Activated B cell treated with CpG ODN at 0.5 μM for 24 hours (primary cell): ENCODE results near the gene FKBP10. TPM values are rescaled to one million over a fixed set of nuclear protein-coding genes. Genes with fewer than 3 reads are reported as not detected.
"Not testable (repeated sequence)": the region's sequence is repeated elsewhere in the genome, so short reads cannot be mapped to it uniquely, and the experiment has no call there.

Source experiments
- ATAC-seq: fragments of 200-7000 bp; cut with Tn5 transposase; one replicate; pipeline ENCODE4 v1.10.0; 2021; ENCODE audit warnings: low read depth, mild to moderate bottlenecking, moderate library complexity
- CTCF ChIA-PET: fragments of 350-600 bp; sonication (Branson Sonifier 250); formaldehyde crosslinking; loops from one replicate; lab custom pipeline; 2021; ENCODE audit warnings: antibody characterized with exemption; lab: Charles Lee
- POLR2A ChIA-PET: fragments of 350-600 bp; sonication (Branson Sonifier 250); formaldehyde crosslinking; loops from one replicate; lab custom pipeline; 2021; ENCODE audit warnings: antibody characterized with exemption; lab: Charles Lee
- DNase-seq: peaks from one replicate; pipeline ENCODE4 v3.0.0; 2022
- H3K27ac Mint-ChIP-seq: one replicate; pipeline ENCODE4 v1.8.0; 2020; ENCODE audit warnings: mixed read lengths
- H3K27me3 Mint-ChIP-seq: one replicate; pipeline ENCODE4 v1.8.0; 2021; ENCODE audit warnings: mixed read lengths
- H3K36me3 Mint-ChIP-seq: one replicate; pipeline ENCODE4 v1.8.0; 2021; ENCODE audit warnings: low read depth, mixed read lengths
- H3K4me1 Mint-ChIP-seq: one replicate; pipeline ENCODE4 v1.8.0; 2021; ENCODE audit warnings: mixed read lengths
- H3K4me3 Mint-ChIP-seq: one replicate; pipeline ENCODE4 v1.8.0; 2020; ENCODE audit warnings: mild to moderate bottlenecking, mixed read lengths
- H3K9me3 Mint-ChIP-seq: one replicate; pipeline ENCODE4 v1.8.0; 2020; ENCODE audit warnings: mixed read lengths
- intact Hi-C: fragments of 100-400 bp; cut with micrococcal nuclease; formaldehyde crosslinking; loops from one replicate; pipeline ENCODE4 v1.15.1; 2024
- total RNA-seq: library from RNA; stranded (reverse); gene quantifications from 2 replicates; pipeline ENCODE4 v1.2.3, GENCODE V29; 2022
- TF ChIP-seq, protein P1 (sequence below): fragments of 200-600 bp; IDR thresholded peaks from one replicate; pipeline ENCODE4 v1.8.0; 2022; ENCODE audit warnings: antibody characterized with exemption, mild to moderate bottlenecking

FKBP10 gene
- total RNA-seq, 1 donor from 2014 or later, result 0.86 TPM

DNA sequence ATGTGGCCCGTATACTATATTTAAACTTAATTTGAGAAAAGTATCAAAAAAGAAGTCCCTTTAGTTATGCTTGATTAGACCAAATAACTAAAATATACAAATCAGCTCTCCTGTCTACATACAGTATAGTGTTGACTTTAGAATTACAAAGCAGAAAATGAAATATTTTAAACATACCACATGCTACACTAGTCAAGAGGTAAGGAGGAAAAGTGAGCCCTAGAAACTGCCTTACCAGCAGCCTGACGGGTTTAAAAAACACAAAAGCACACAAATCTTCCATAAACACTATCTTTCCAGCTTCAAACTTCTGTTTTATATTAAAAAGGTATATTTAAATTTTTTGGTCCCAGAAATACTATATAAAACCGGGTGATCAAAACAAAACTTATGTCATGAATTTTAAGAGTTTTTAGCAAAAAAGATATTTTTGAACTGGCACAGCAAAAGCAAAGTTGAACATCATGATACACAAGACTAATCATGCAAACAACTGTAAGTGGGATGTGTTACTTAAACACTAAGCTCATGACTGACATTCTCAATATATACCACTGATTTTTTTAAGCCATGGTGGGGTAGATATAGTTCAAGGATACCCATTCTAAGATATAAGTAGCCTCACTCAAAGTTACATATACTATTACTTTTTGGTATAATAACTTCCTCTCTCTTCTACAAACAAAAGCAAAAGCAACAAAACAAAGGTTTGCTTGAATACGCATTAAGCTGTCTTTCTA lies 36.6 kb downstream of the FKBP10 start:
- TF ChIP-seq, protein P1, sequence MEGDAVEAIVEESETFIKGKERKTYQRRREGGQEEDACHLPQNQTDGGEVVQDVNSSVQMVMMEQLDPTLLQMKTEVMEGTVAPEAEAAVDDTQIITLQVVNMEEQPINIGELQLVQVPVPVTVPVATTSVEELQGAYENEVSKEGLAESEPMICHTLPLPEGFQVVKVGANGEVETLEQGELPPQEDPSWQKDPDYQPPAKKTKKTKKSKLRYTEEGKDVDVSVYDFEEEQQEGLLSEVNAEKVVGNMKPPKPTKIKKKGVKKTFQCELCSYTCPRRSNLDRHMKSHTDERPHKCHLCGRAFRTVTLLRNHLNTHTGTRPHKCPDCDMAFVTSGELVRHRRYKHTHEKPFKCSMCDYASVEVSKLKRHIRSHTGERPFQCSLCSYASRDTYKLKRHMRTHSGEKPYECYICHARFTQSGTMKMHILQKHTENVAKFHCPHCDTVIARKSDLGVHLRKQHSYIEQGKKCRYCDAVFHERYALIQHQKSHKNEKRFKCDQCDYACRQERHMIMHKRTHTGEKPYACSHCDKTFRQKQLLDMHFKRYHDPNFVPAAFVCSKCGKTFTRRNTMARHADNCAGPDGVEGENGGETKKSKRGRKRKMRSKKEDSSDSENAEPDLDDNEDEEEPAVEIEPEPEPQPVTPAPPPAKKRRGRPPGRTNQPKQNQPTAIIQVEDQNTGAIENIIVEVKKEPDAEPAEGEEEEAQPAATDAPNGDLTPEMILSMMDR, result no peak
- POLR2A ChIA-PET, result interaction anchor here (0.5 to 2.2 kb wide), 5 partner anchors 15 to 114 kb away, joined by 3 to 7 read pairs (median 3); partner anchors contain the start of gene KLHL11
- Mint-ChIP-seq H3K27ac (peak overlapping the region; percentile 42), H3K4me1 (peaks cover 40% of the 10 kb centered on the region), H3K9me3 (no peaks in the 10 kb centered on the region), H3K4me3 (no peak overlapping the region), H3K36me3 (peaks cover 22% of the 10 kb centered on the region), H3K27me3 (no peaks in the 10 kb centered on the region)
- intact Hi-C loops, result no loop called here
- CTCF ChIA-PET, result interaction anchor here (1.6 kb wide), 1 partner anchor 266 kb away, joined by 3 read pairs; no protein-coding TSS in a partner anchor
- ATAC-seq, result no peak
- no peak for DNase-seq

DNA sequence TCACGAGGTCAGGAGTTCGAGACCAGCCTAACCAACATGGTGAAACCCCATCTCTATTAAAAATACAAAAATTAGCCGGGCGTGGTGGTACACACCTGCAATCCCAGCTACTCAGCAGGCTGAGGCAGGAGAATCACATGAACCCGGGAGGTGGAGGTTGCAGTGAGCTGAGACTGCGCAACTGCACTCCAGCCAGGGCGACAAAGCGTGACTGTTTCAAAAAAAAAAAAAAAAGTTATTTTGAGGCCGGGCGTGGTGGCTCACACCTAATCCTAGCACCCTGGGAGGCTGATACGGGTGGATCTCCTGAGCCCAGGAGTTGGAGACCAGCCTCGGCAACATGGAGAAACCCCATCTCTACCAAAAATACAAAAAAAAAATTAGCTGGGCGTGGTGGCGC lies 38.6 kb downstream of the FKBP10 start:
- H3K9me3 Mint-ChIP-seq, CTCF ChIA-PET, DNase-seq, intact Hi-C loops, H3K27me3 Mint-ChIP-seq, H3K27ac Mint-ChIP-seq, H3K4me3 Mint-ChIP-seq: not testable (repeated sequence)
- peak; percentile 37 for ATAC-seq
- POLR2A ChIA-PET, result interaction anchor here (0.6 to 0.7 kb wide), 3 partner anchors 39 to 1755 kb away, joined by 3 read pairs; no protein-coding TSS in a partner anchor
- peaks cover 40% of the 10 kb centered on the region for H3K4me1 Mint-ChIP-seq
- peaks cover 31% of the 10 kb centered on the region for H3K36me3 Mint-ChIP-seq

DNA sequence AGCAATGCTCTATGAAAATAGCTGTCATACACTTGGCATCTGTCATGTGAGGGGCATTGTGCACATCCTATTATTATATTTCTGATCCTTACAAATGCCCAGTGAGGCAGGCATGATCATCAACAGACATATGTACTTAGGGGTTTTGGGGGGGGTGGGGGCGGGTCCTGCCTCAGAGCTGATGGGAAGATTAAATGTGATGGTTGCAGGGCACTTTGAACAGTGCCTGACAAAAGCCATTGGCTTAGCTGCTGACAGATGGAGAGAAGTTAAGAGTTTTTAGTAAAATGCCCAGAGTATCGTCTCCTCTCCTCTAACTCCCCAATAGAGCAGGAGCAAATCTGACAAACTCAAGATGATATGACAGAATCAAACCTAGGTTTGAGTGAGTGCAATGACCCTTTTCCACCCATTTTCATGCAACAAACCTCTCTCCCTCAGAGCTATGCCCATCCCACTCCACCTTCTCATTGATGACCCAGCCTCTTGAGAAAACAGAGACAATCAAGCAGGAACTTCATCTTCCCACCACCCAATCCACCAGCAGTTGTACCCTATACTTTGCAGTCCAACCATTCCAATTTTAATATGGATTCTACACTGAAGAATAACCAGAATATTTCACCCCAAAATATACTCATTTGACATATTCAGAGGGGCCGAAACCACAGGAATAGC lies 47.6 kb downstream of the FKBP10 start:
- no peak overlapping the region for H3K4me3 Mint-ChIP-seq
- peaks cover 2% of the 10 kb centered on the region for H3K36me3 Mint-ChIP-seq
- no peak for ATAC-seq
- TF ChIP-seq, protein P1, result no peak
- intact Hi-C loops, result loop anchor here (10.0 kb wide), 2 partner anchors 126 to 1534 kb away; partner anchors contain the start of genes ARL4D and HAP1
- ChIA-PET POLR2A (no interaction called here), CTCF (no interaction called here)
- DNase-seq, result no peak
- no peaks in the 10 kb centered on the region for H3K9me3 Mint-ChIP-seq
- H3K4me1 Mint-ChIP-seq, result peaks cover 21% of the 10 kb centered on the region
- H3K27me3 Mint-ChIP-seq, result no peaks in the 10 kb centered on the region
- no peak overlapping the region for H3K27ac Mint-ChIP-seq

DNA sequence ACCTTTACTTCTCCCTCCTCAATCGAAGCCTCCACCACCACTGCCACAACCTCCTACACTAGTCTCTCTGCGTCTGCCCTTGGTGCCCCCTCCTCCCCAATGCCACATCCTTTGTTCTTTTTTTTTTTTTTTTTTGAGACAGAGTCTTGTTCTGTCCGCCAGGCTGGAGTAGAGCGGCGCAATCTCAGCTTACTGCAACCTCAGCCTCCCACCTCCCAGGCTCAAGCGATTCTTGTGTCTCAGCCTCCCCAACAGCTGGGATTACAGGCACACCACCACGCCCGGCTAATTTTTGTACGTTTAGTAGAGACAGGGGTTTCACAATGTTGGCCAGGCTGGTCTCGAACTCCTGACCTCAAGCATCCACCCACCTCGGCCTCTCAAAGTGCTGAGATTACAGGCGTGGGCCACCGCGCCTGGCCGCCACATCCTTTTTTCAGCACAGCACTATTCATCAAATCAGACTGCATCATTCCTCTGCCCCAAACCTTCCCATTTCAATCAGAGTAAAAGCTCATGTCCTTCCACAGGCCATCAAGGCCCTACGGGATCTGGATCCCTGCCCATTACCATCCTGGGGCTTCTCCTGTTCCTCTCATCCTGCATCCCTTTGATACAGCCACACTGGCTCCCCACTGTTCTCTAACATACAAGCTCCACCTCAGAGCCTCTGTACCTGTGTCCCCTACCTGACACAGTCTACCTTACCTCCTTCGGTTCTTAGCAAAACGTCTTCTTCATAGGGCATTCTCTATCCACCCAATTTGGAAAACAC lies 50.5 kb downstream of the FKBP10 start:
- no peak for DNase-seq
- ChIA-PET POLR2A (interaction anchor here (0.6 to 1.9 kb wide), 5 partner anchors 10 to 174 kb away, joined by 3 to 9 read pairs (median 3); partner anchors contain the start of gene P3H4), CTCF (interaction anchor here (2.1 kb wide), 1 partner anchor 52 kb away, joined by 7 read pairs; the partner anchor contains the start of gene P3H4)
- TF ChIP-seq, protein P1, result no peak
- Mint-ChIP-seq H3K4me3 (no peak overlapping the region), H3K4me1 (peaks cover 24% of the 10 kb centered on the region), H3K9me3 (no peaks in the 10 kb centered on the region), H3K27ac (no peak overlapping the region), H3K27me3 (no peaks in the 10 kb centered on the region), H3K36me3 (peaks cover 13% of the 10 kb centered on the region)
- intact Hi-C loops, result loop anchor here (10.0 kb wide), 2 partner anchors 128 to 1532 kb away; partner anchors contain the start of genes ARL4D and HAP1
- ATAC-seq, result no peak

DNA sequence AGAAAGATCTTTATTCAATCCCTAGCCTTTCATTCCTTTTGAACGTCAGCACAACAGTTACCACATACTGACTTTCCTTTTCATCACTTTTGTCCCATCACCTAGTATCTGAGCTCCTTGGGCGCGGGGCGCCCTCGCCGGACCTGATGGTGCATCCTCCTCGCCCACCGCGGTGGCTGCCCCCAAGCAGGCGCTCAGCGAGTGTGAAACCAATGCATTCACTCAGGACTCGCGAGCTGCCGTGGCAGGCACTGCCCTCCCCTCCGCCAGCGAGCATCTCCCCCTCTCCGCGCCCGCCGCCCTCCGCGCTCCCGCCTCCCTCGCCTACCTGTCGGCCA lies 51.7 kb downstream of the FKBP10 start:
- Mint-ChIP-seq H3K4me3 (no peak overlapping the region), H3K4me1 (peaks cover 22% of the 10 kb centered on the region), H3K36me3 (peaks cover 25% of the 10 kb centered on the region), H3K27me3 (no peaks in the 10 kb centered on the region), H3K9me3 (no peaks in the 10 kb centered on the region), H3K27ac (no peak overlapping the region)
- TF ChIP-seq, protein P1, result no peak
- ATAC-seq (no peak), DNase-seq (peak; percentile 55)
- ChIA-PET CTCF (interaction anchor here (1.5 to 2.1 kb wide), 2 partner anchors 10 to 53 kb away, joined by 4 to 7 read pairs; partner anchors contain the start of gene P3H4), POLR2A (interaction anchor here (1.0 to 2.1 kb wide), 13 partner anchors 15 to 524 kb away, joined by 3 to 23 read pairs (median 6); partner anchors contain the start of genes ACLY, CNP, EIF1 and JUP)
- intact Hi-C loops, result loop anchor here (2.0 to 10.0 kb wide), 4 partner anchors 54 to 1530 kb away; partner anchors contain the start of genes ARL4D, HAP1, JUP and P3H4
